HG03060 (cell line): ENCODE results near the gene PRKAG2.

Experiments used
- ATAC-seq: cut with Tn5 transposase; IDR thresholded peaks from one replicate; pipeline ENCODE4 v1.9.1; 2021; ENCODE audit warnings: low read depth, moderate number of reproducible peaks; ENCODE audit not compliant: unreplicated experiment

The PRKAG2 gene

GRCh38 chr7:151867912-151868311 lies 9.0 kb downstream of the PRKAG2 start:
- ATAC-seq = no peak

DNA sequence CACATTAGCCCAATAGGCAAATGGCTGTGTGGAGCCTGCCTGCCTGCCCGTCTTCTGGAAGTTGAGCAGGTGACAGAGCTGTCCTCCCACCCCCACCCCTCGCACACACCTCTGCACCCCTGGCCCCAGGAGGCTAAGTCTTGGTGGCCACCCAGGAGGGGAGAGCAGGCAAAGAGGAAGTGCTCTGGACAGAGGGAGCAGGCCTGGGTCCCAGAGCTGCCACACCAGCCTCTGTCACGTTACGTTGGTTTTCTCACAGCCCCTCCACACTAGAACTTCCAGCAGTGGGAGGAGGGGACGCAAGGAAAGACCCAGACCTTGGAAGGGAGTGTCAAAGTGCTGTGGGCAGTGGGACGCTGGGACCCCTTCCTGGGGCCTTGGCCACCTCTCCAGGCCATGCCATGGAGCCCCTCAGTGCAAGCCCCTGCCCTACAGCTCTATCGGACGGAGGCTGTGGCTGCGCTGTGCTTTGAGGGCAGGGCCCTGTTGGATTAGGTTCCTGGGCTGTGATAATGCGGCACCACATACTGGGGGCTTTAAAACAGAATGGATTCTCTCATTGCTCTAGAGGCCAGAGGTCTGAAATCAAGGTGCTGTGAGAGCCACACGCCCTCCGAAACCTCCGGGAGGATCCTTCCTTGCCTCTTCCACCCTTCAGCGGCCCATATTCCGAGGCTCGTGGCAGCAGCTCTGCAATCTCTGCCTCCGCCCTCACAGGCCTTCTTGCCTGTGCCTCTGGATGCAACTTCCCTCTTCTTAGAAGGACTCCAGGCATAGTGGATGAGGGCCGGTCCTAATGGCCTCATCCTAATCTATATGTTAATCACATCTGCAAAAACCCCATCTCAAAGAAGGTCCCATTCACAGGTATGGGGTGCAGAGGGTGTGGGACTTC lies 9.9 kb downstream of the PRKAG2 start:
- no peak for ATAC-seq

- ATAC-seq = no peak
Observed at GRCh38 chr7:151866028-151866427, 10.9 kb downstream of the PRKAG2 start.

- no peak for ATAC-seq
Observed at GRCh38 chr7:151865070-151865670, 11.7 kb downstream of the PRKAG2 start.

DNA sequence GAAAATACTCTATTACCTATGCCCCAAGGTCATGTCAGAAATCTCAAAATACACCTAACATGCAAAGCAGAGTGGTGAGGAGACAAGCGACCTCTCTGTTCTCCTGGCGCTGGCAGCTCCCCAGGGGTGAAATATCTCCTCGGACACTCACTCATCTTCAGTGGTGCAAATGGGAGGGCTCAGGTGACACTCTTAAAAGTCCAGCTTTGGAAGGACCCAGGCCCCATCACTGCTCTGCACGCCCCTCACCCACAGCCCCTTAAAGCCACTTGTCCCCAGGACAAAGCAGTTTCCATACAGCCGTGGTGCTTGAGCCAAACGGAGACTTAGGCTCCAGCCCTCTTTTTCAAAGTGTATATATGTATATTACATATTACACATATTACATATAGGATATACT lies 12.4 kb downstream of the PRKAG2 start:
- no peak for ATAC-seq

DNA sequence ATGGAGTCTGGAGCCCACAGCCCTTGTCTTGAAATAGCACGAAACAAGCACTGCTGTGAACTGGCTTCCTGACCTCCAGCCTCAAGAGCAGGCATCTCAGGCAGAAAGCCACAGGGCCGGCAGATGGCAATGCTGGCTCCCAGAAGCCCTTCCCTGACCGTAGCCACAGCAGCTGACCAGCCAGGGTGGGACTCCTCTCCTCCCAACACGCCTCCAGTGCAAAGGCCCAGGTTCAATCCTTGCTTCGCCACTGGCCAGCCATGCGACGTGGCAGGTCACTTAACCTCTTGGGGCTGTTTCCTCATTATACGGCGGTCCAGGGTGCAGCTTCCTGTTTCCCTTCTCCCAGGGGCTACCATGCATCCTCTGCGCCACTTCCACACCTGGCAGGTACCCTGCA lies 12.8 kb downstream of the PRKAG2 start:
- no peak for ATAC-seq

GRCh38 chr7:151863386-151864079 lies 13.4 kb downstream of the PRKAG2 start:
- ATAC-seq = no peak

DNA sequence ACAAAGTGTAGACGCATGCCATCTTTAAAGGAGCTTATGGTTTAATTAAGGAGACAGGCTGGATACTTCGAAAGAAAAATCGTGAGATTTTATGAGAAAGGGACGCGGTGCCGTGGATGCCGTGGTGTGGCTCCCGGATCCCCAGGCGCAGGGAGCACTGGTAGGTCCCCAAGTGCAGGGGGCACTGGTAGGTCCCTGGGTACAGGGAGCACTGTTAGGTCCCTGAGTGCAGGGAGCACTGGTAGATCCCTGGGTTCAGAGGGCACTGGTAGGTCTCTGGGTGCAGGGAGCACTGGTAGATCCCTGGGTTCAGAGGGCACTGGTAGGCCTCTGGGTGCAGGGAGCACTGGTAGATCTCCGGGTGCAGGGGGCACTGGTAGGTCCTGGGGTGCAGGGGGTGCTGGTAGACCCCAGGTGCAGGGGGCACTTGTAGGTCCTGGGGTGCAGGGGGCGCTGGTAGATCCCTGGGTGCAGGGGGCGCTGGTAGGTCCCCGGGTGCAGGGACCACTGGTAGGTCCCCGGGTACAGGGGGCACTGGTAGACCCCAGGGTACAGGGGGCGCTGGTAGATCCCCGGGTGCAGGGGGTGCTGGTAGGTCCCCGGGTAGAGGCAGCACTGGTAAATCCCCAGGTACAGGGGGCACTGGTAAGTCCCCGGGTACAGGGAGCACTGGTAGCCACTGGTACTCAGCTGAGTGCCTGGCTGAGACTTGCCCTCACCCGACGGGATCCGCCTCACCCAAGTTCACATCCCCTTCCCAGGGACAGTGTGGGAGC lies 14.1 kb downstream of the PRKAG2 start:
- ATAC-seq = no peak

DNA sequence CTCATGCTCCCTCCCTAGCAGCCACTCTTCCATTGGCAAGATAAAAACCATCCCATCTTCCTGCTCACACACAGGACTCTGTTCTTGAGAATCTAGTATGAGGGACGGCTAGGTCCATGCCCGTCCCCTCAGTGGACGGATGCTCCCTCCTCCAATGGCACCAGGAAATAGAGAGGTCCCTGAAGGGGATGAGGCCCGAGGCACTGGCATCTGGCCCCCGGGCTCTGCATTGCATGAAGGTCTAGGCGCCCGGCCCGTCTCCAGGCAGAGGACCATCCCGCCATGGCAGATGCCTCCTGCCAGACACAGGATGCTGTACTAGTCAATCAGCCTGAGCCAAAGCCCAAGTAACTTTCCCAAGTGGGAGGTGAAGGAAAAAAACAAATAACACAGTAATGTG lies 15.0 kb downstream of the PRKAG2 start:
- ATAC-seq = no peak

DNA sequence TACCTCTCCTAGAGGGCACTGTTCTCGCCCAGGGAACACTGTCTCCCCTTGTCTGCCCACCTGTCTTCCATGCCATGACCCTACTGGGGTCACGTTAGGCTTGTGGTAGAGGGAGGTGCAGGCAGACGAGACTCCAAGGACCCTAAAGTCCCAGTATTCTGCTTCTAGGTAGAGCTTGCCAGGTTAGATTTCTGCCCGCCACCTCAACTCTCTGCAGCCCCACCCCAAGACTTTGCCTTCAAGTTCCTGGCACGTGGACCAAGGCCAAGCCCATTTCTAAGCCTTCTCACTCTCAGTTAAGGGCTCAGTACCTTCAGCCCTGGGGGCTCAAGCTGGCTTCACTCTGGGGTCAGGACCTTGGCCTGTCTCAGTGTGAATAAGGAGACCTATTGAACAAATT lies 16.1 kb downstream of the PRKAG2 start:
- no peak for ATAC-seq

DNA sequence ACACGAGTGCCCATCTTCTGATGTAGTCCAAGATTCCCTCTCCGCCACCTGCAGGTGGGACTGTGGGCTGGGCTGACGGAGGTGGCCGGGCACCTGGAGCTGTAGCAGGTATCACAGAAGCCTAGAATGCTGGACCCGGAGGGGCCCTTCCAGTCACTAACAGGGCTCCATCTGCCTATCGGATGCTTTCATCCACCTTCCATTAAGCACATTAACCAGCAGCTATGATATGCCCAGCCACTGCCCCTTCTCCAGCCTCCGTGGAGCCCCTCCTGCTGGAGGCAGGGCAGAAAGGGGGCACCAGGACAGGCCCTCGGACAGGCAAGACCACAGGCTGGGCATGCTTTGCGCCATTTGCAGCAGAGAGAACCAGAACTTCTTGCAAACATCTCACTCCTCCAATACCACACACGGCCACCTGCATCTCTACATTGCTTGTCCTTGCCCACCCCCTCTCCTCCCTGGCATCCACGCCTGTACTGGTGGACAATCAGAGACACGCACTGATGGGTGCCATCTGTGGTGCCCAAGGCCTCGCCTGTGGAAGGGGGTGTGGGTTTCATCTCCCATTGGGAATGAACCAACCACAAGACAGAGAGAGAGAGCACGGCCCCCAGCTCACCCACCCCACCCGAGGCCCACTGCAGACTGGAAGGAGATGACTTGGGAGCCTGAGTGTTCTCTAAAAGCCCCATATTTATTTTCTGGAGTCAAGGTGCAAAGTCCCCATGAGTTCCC lies 16.8 kb downstream of the PRKAG2 start:
- ATAC-seq = no peak

DNA sequence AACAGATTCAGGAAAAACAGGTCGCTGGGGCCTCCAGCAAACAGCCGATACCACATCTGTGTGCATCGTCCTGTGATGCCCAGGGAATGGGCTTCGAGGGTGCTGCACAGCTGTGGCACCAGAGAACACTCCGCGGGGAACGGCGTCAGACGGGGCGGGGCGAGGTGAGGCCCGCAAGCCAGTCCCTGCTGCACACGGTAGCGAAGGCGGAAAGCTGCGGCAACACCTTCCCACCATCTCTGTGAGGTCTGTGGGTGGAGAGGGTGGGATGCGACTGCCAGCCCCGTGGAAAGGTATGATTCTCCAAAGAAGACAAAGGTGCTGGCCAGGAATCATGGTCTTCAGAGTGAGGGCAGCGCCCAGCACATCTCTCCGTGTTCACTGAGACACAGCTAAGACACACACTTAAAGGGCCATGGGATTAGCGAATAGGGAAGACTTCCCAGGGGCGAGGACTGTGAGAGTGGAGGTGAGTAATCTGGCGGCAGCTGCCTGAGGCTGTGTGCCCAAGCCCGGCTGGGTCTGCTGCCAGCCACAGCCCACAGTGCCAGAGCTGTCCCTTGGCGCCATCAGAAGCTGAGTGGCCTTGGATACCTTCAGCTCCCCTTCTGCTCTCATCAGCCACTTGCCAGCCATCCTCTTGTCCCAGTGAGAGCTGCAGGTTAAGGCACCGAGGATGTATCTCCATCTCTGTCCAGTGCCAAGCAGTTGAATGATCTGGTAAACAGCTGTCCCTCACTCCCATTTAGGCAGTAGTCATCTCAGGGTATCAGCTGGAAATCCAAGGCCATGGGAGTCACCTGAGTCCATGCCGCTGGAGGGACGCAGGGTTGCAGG lies 17.6 kb downstream of the PRKAG2 start:
- no peak for ATAC-seq

DNA sequence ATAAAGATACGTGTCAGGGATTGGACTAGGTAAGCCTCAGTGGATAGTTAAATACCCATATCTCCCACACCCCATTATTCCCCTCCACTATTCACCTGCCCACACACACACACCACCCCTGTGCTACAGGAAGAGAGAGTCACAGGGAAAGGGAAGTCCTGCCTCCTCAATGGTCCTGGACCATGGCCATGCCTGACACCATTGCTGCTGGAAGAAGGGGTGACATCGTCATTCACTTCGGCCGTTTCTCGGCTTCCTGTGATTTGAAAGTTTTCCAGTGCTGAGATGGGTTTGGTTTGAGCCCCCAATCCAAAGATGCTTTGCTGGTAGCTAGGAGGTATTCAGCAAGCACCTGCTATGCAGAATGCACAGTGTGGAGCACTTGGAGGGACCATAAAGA lies 18.5 kb downstream of the PRKAG2 start:
- no peak for ATAC-seq

DNA sequence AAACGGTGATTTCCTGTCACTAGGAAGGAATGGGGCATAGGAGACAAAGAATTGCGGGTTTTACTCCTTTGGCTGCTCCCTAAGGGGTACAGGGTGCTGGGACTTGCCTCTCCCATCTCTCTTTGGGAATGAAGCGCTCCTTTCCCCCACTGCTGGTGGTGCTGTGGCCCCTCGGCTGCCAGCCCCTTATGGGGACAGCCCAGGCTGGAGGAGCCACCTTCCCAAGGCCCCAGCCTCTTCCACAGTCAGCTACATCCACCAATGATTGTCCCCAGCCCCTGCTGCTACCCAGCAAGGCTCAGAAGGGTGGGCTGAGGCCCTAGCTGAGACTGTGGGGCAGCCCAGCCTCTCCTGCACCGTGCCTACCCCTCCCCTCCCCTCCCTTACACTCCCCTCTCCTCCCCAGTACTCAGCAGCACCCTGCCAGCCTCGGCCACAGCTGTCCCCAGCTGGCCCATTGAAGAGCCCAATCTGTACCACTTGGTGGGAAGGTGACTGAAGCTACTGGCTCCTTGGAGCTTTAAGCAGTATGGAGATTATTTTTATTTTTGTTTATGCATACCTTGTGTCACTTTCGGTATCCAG lies 19.0 kb downstream of the PRKAG2 start:
- no peak for ATAC-seq

DNA sequence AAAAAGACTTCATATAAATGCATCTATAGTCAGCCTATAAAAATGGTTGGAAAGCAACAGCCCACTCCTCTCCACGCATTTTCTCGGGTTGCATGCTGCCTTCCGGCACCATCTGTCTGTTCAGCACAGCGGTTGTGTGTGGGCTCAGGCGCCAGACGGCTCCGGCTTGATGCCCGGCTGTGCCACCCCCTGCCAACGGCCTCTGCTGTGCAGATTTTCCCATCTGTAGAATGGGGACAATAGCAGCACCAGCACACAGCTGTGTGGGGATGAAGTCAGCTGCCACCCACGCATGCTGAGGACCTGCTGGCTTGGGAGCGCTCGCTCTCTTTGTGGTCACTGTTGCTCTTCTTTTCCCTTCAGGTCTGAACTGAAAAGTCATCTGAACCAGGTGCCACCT lies 19.5 kb downstream of the PRKAG2 start:
- no peak for ATAC-seq

- no peak for ATAC-seq
Observed at GRCh38 chr7:151856516-151856915, 20.4 kb downstream of the PRKAG2 start.

DNA sequence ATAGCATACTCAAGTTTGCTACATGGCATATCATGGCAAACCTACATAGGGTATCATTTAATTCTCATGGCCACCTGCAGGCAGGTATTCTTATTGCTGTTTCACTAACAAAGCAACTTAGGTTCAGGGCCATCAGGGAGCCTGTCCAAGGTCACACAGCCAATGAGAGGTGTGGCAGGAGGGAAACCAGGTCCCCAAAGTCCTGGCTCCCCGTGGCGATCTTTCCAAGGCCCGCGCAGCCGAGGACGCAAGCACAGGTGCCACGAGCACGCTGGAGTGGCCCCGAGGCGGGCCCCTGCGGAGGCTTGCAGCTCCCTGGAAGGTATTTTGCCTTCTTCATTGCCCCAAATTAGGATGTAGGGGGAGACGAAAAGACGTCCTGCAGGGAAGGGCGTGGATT lies 20.8 kb downstream of the PRKAG2 start:
- no peak for ATAC-seq

- no peak for ATAC-seq
Observed at GRCh38 chr7:151854720-151855071, 22.2 kb downstream of the PRKAG2 start.
